ENCODE data around the gene OR52D1.

OR52D1 gene

DNA sequence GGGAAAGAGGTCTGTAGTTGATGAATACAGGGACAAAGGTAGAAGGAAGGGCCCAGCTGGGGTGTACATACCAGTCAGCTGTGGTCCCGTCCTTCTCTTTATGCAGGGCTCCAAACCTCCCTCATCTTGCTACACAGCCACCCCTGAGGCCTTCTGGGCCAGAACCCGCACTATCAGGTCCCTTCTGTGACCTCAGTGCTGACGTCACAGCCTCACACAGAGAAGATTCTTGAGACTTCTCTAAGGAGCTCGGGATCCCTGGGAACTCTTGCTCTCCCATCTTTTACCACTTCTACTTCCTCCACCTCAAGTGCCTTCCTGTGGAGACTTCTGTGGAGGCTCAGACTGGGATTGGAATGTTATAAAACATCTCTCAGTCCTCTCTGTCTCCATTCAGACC lies 21.3 kb downstream of the OR52D1 start, which contains the start of gene UBQLN3:
Gene UBQLN3 (minus strand): TSS at position 155 of the 400 bp plus-strand sequence. CDS start 399 bp downstream, outside the sequence.
- no peak for DNase-seq (ENCODE audit: low read depth in 4 of 4, low spot score in 1 of 4)

GRCh38 chr11:5514841-5515240 lies 26.4 kb downstream of the OR52D1 start:
- DNase-seq (ENCODE audit: low read depth in 4 of 4, low spot score in 1 of 4) = no peak

DNA sequence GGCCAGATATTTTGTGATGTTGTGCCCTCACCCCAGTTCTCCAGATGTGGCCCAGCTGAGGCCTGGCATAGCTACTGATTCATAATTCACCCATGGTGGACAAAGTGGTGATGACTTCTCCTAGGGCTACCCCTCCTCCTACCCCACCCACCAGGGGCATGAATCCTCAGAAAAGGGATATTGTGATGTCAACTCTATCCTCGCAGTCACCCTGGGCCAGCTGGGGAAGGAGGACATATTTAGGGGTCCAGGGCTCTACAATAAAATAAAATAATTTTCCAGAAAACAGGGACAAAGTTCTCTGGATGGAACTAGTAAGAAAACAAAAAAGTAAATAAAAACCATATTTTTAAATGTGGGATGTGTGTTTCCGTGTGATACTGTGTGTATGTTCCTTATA lies 28.1 kb downstream of the OR52D1 start, which contains the start of gene UBQLNL:
Gene UBQLNL (minus strand): TSS at position 101 of the 400 bp plus-strand sequence. CDS start 258 bp downstream, outside the sequence.
- no peak for DNase-seq (ENCODE audit: low read depth in 4 of 4, low spot score in 1 of 4)

- no peak for DNase-seq (ENCODE audit: low read depth in 4 of 4, low spot score in 1 of 4)
Observed at GRCh38 chr11:5521540-5521939, 33.1 kb downstream of the OR52D1 start.

DNA sequence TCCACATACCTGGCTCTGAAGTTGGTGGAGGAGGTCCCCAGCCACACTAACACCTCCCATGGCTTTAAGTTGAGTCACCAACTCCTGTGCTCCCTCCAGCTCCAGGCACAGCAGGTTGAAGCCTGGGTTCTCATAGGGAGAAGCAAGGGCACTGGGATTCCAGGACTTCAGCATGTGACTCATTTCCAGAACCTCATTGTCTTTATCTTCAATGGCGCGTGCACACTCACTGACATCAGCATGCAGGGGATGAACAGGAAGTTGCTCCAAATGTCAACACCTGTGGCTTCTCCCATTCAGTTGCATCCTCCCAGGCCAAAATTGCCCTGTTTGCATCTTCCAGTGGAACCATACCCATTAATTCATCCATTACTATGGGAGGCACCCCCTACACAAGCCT lies 33.8 kb downstream of the OR52D1 start:
- no peak for DNase-seq (ENCODE audit: low read depth in 4 of 4, low spot score in 1 of 4)

DNA sequence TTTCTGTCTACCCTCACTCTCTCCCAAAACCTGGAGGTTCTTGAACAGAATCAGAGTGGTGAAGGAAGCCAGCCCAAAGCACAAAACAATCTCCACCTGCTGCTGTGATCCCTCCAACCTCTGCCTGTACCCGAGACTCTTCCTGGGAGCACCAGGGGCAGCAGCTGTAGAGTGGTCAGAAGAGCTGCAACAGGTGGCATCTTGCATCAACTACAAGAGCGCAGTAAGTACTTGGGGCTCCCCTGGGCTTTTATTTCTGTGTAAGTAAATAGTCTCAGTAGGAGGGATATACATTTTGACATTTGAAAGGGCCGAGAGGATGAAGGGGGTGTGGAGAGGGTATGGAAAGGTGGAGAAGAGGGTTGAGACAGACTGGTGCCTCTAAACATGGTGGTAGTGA lies 36.3 kb downstream of the OR52D1 start:
- no peak for DNase-seq (ENCODE audit: low read depth in 4 of 4, low spot score in 1 of 4)

DNA sequence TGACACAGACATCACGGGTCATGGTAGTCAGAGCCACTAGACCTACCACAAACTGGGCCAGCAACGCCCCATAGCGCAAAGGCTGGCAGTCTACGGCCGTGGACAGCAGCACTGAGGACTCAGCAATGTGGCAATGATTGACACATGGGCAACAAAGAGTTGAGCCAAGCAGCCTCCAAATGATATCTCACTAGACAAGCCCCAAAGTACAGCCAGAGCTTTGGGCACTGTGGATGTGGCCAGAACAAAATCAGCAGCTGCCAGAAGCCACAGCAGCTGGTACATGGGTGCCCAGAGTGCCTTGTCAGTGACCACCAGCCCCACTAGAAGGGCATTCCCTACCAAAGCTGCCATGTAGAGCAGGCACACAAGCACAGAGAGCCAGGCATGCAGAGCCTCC lies 39.2 kb downstream of the OR52D1 start:
- DNase-seq (ENCODE audit: low read depth in 4 of 4, low spot score in 1 of 4) = no peak

DNA sequence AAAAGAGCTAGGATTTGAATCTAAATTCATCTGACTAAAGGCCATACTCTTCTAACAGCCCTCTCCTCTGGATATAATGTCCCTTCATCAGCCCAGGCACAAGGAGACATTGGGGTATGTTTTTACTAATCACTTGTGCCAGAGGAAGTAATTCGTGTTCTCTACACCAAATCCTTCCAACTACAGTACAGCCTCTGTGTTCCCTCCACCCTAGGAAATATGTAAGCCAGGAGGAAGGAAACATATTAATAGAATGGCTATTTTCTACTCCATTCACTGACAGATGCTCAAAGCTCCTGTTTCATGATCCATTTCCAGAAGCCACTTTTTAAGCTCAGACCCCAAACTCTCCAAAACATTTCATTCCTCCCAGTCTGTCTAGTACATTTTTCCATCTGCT lies 40.0 kb downstream of the OR52D1 start:
- DNase-seq (ENCODE audit: low read depth in 4 of 4, low spot score in 1 of 4) = no peak

DNA sequence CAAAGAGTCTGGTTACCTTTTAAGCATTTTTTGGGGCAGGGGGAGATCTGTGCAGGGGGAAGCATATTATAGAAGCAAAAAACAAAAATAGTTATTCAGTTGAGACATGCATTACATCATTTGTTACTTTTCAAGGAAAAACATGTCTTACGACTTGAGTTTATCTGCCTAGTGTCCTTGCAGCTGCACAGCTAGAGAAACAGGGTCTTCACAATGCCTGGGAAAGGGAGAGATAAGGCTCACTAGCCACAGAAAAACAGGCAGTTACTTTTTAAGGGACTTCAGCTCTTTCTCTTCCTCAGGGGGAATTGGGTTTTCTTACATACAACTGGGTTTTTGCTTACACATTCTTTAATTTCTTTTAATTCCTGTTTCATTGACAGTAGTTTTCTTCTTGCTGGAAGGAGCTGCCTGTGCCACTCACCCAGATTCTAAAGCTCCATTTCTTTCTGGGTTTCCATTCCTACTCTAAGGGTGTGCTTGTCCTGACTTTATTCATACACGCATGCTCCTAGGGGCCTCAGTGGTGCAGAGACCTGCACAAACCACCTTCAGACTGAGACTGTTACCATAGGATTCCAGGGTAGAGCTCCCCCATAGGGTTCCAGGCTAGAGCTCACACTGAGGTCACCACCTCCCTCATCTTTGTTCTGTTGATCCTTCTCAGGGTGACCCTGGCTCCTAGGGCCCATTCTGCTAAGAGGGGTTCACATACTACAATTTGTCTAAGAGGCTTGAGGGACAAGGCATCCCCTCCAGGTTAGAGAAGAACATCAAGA lies 42.8 kb downstream of the OR52D1 start:
- DNase-seq (ENCODE audit: low read depth in 4 of 4, low spot score in 1 of 4) = no peak

- no peak for DNase-seq (ENCODE audit: low read depth in 4 of 4, low spot score in 1 of 4)
Observed at GRCh38 chr11:5534046-5534445, 45.6 kb downstream of the OR52D1 start.

GRCh38 chr11:5536482-5536881 lies 48.0 kb downstream of the OR52D1 start:
- DNase-seq (ENCODE audit: low read depth in 4 of 4, low spot score in 1 of 4) = no peak

All from stimulated activated CD4-positive, alpha-beta T cell treated with anti-CD3 and anti-CD28 coated beads, Interleukin-1b, Interleukin-23, amount 100 ng/mL, for 24 hours (primary cell).